ENCODE measurements around the gene REXO5.
"Not testable (repeated sequence)": the region's sequence is repeated elsewhere in the genome, so short reads cannot be mapped to it uniquely, and the experiment has no call there.

REXO5 gene

GRCh38 chr16:20803561-20804214 is 2.6 kb upstream of the REXO5 start:
- H3K36me3 ChIP-seq, result peaks cover 4% of the 10 kb centered on the region
- TF ChIP-seq CTCF (IDR thresholded peaks at IDR 0.05), result no peak
- H3K4me1 ChIP-seq (ENCODE audit: control insufficient read depth in 1 of 2, insufficient read depth in 1 of 2, low read depth in 1 of 2, low read length in 1 of 2), result peaks cover 24 to 26% of the 10 kb centered on the region in 2 experiments
- no peak overlapping the region for H3K27ac ChIP-seq
- H3K4me3 ChIP-seq (ENCODE audit: low read depth in 1 of 2, low read length in 1 of 2), result no peak overlapping the region
- H3K9me3 ChIP-seq, result no peaks in the 10 kb centered on the region
- no peaks in the 10 kb centered on the region for H3K27me3 ChIP-seq

GRCh38 chr16:20805684-20806167 is 601 bp upstream of the REXO5 start:
- Histone ChIP-seq H3K27ac (peak overlapping the region; percentile 83), H3K4me3 (ENCODE audit: low read depth in 1 of 2, low read length in 1 of 2) (peak overlapping the region; percentile 64 to 79), H3K4me1 (ENCODE audit: control insufficient read depth in 1 of 2, insufficient read depth in 1 of 2, low read depth in 1 of 2, low read length in 1 of 2) (peaks cover 24 to 26% of the 10 kb centered on the region in 2 experiments)
- H3K27me3 ChIP-seq, H3K36me3 ChIP-seq, H3K9me3 ChIP-seq: not testable (repeated sequence)

GRCh38 chr16:20807862-20808261 is 1.5 kb downstream of the REXO5 start:
- Histone ChIP-seq H3K27me3 (no peaks in the 10 kb centered on the region), H3K9me3 (no peaks in the 10 kb centered on the region), H3K4me1 (ENCODE audit: control insufficient read depth in 1 of 2, insufficient read depth in 1 of 2, low read depth in 1 of 2, low read length in 1 of 2) (peaks cover 24 to 26% of the 10 kb centered on the region in 2 experiments), H3K36me3 (no peaks in the 10 kb centered on the region), H3K27ac (no peak overlapping the region), H3K4me3 (ENCODE audit: low read depth in 1 of 2, low read length in 1 of 2) (no peak overlapping the region)
- no peak for TF ChIP-seq CTCF (IDR thresholded peaks at IDR 0.05)

- Histone ChIP-seq H3K4me1 (ENCODE audit: control insufficient read depth in 1 of 2, insufficient read depth in 1 of 2, low read depth in 1 of 2, low read length in 1 of 2) (peaks cover 9 to 11% of the 10 kb centered on the region in 2 experiments), H3K9me3 (no peaks in the 10 kb centered on the region), H3K36me3 (peaks cover 22% of the 10 kb centered on the region), H3K27ac (no peak overlapping the region), H3K4me3 (ENCODE audit: low read depth in 1 of 2, low read length in 1 of 2) (no peak overlapping the region), H3K27me3 (no peaks in the 10 kb centered on the region)
- no peak for TF ChIP-seq CTCF (IDR thresholded peaks at IDR 0.05)
Measured at GRCh38 chr16:20811889-20812439, 5.6 kb downstream of the REXO5 start.

GRCh38 chr16:20812510-20812909 is 6.2 kb downstream of the REXO5 start:
- no peak overlapping the region for H3K27ac ChIP-seq
- H3K4me1 ChIP-seq (ENCODE audit: control insufficient read depth in 1 of 2, insufficient read depth in 1 of 2, low read depth in 1 of 2, low read length in 1 of 2), result peaks cover 5% of the 10 kb centered on the region in 2 experiments
- H3K4me3 ChIP-seq (ENCODE audit: low read depth in 1 of 2, low read length in 1 of 2), result no peak overlapping the region
- H3K9me3 ChIP-seq, result no peaks in the 10 kb centered on the region
- H3K36me3 ChIP-seq, result peaks cover 26% of the 10 kb centered on the region
- no peaks in the 10 kb centered on the region for H3K27me3 ChIP-seq
- TF ChIP-seq CTCF (IDR thresholded peaks at IDR 0.05), result no peak

GRCh38 chr16:20814784-20815183 is 8.5 kb downstream of the REXO5 start:
- no peak overlapping the region for H3K4me3 ChIP-seq (ENCODE audit: low read depth in 1 of 2, low read length in 1 of 2)
- no peaks in the 10 kb centered on the region for H3K9me3 ChIP-seq
- no peaks in the 10 kb centered on the region for H3K27me3 ChIP-seq
- no peak for TF ChIP-seq CTCF (IDR thresholded peaks at IDR 0.05)
- H3K36me3 ChIP-seq, result peaks cover 28% of the 10 kb centered on the region
- no peak overlapping the region for H3K27ac ChIP-seq
- peaks cover 1 to 2% of the 10 kb centered on the region in 2 experiments for H3K4me1 ChIP-seq (ENCODE audit: control insufficient read depth in 1 of 2, insufficient read depth in 1 of 2, low read depth in 1 of 2, low read length in 1 of 2)

Data from neutrophil (primary cell).